ENCODE measurements around the gene NELFCD.

NELFCD gene

GRCh38 chr20:58980711-58981627 is at the start of gene NELFCD:
NELFCD (plus strand) TSS chr20:58981256; CDS start chr20:58981310, 54 bp downstream.
- H3K4me2 ChIP-seq (ENCODE audit: low read depth, low read length, poor library complexity, severe bottlenecking), result peak within 1 kb of the TSS; percentile 90
- peaks cover 46% of the 10 kb centered on the region for H3K79me2 ChIP-seq (ENCODE audit: insufficient read depth, low read length)
- no peaks in the 10 kb centered on the region for H3K9me2 ChIP-seq (replicated peaks; ENCODE audit: insufficient read depth, low read length)
- H2AFZ ChIP-seq (ENCODE audit: low read depth, low read length, severe bottlenecking), result peak within 1 kb of the TSS; percentile 89
- H3K9me3 ChIP-seq (ENCODE audit: insufficient read depth, low read length), result no peaks in the 10 kb centered on the region
- peaks cover 4% of the 10 kb centered on the region; the same call in 1 of the 2 replicates for H4K20me1 ChIP-seq (ENCODE audit: low read depth, low read length)
- no peaks in the 10 kb centered on the region; the same call in none of the 2 replicates for H3K36me3 ChIP-seq (ENCODE audit: low read length)
- peak within 1 kb of the TSS; percentile 89 for H3K9ac ChIP-seq (ENCODE audit: low read length)
- no peaks in the 10 kb centered on the region for H3K27me3 ChIP-seq (ENCODE audit: low read length)
- peak within 1 kb of the TSS; percentile 62 for H3K27ac ChIP-seq (ENCODE audit: low read depth, low read length)
- TF ChIP-seq EZH2phosphoT487 (conservative IDR thresholded peaks at IDR 0.05; ENCODE audit: low read length) (no peak), CTCF (IDR thresholded peaks at IDR 0.05; ENCODE audit: insufficient read depth, low read length, poor library complexity, severe bottlenecking) (no peak)
- peaks cover 5% of the 10 kb centered on the region; the same call in 1 of the 2 replicates for H3F3A ChIP-seq (ENCODE audit: insufficient read depth)
- H3K4me3 ChIP-seq (ENCODE audit: insufficient read depth, low read length, poor library complexity, severe bottlenecking), result peak within 1 kb of the TSS; percentile 95

- H3K79me2 ChIP-seq (ENCODE audit: insufficient read depth, low read length), result no peaks in the 10 kb centered on the region
- no peak overlapping the region for H3K27ac ChIP-seq (ENCODE audit: low read depth, low read length)
- no peak overlapping the region for H3K4me2 ChIP-seq (ENCODE audit: low read depth, low read length, poor library complexity, severe bottlenecking)
- H4K20me1 ChIP-seq (ENCODE audit: low read depth, low read length), result no peaks in the 10 kb centered on the region
- H3K4me3 ChIP-seq (ENCODE audit: insufficient read depth, low read length, poor library complexity, severe bottlenecking), result no peak overlapping the region
- no peak overlapping the region for H2AFZ ChIP-seq (ENCODE audit: low read depth, low read length, severe bottlenecking)
- H3K27me3 ChIP-seq (ENCODE audit: low read length), result no peaks in the 10 kb centered on the region
- H3F3A ChIP-seq (ENCODE audit: insufficient read depth), result no peaks in the 10 kb centered on the region
- no peaks in the 10 kb centered on the region for H3K36me3 ChIP-seq (ENCODE audit: low read length)
- H3K9me3 ChIP-seq (ENCODE audit: insufficient read depth, low read length), result peaks cover 6% of the 10 kb centered on the region; the same call in 1 of the 2 replicates
- no peaks in the 10 kb centered on the region for H3K9me2 ChIP-seq (replicated peaks; ENCODE audit: insufficient read depth, low read length)
- TF ChIP-seq EZH2phosphoT487 (conservative IDR thresholded peaks at IDR 0.05; ENCODE audit: low read length) (no peak), CTCF (IDR thresholded peaks at IDR 0.05; ENCODE audit: insufficient read depth, low read length, poor library complexity, severe bottlenecking) (no peak)
- H3K9ac ChIP-seq (ENCODE audit: low read length), result no peak overlapping the region
These were observed 48.9 kb upstream of the NELFCD start for GRCh38 chr20:58932170-58932569.

GRCh38 chr20:58938078-58938477 is 43.0 kb upstream of the NELFCD start:
- Histone ChIP-seq H3K36me3 (ENCODE audit: low read length) (no peaks in the 10 kb centered on the region), H4K20me1 (ENCODE audit: low read depth, low read length) (no peaks in the 10 kb centered on the region), H3K4me2 (ENCODE audit: low read depth, low read length, poor library complexity, severe bottlenecking) (no peak overlapping the region), H3F3A (ENCODE audit: insufficient read depth) (no peaks in the 10 kb centered on the region), H3K9me2 (replicated peaks; ENCODE audit: insufficient read depth, low read length) (no peaks in the 10 kb centered on the region), H3K27me3 (ENCODE audit: low read length) (no peaks in the 10 kb centered on the region), H3K9me3 (ENCODE audit: insufficient read depth, low read length) (peaks cover 6% of the 10 kb centered on the region; the same call in 1 of the 2 replicates), H3K4me3 (ENCODE audit: insufficient read depth, low read length, poor library complexity, severe bottlenecking) (no peak overlapping the region), H2AFZ (ENCODE audit: low read depth, low read length, severe bottlenecking) (no peak overlapping the region), H3K27ac (ENCODE audit: low read depth, low read length) (no peak overlapping the region), H3K79me2 (ENCODE audit: insufficient read depth, low read length) (no peaks in the 10 kb centered on the region), H3K9ac (ENCODE audit: low read length) (no peak overlapping the region)
- no peak for TF ChIP-seq CTCF (IDR thresholded peaks at IDR 0.05; ENCODE audit: insufficient read depth, low read length, poor library complexity, severe bottlenecking)
- no peak for TF ChIP-seq EZH2phosphoT487 (conservative IDR thresholded peaks at IDR 0.05; ENCODE audit: low read length)

All from SU-DHL-6 (cell line).